ENCODE data around the gene KDR. TPM values are rescaled to one million over a fixed set of nuclear protein-coding genes. Genes with fewer than 3 reads are reported as not detected.

Gene KDR
- total RNA-seq, 2 experiments from 2014 or later = not detected

GRCh38 chr4:55124322-55125076 lies 896 bp downstream of the KDR start:
- POLR2A ChIA-PET = no interaction called here
- CTCF ChIA-PET = no interaction called here
- H3K27ac Mint-ChIP-seq = no peak overlapping the region

GRCh38 chr4:55123791-55124190 lies 1.6 kb downstream of the KDR start:
- ChIA-PET CTCF (no interaction called here), POLR2A (no interaction called here)
- Mint-ChIP-seq H3K9me3 (no peaks in the 10 kb centered on the region), H3K36me3 (ENCODE audit: low read depth) (no peaks in the 10 kb centered on the region), H3K4me1 (ENCODE audit: low read depth) (no peaks in the 10 kb centered on the region), H3K27ac (no peak overlapping the region), H3K4me3 (no peak overlapping the region), H3K27me3 (peaks cover 40% of the 10 kb centered on the region)
- TF ChIP-seq CTCF (IDR thresholded peaks at IDR 0.05) = no peak
- no peak for ATAC-seq
- DNase-seq = no peak
- intact Hi-C loops (cut with micrococcal nuclease) = no loop called here

More at GRCh38 chr4:55124322-55125076, 896 bp downstream of the KDR start:
- TF ChIP-seq CTCF (IDR thresholded peaks at IDR 0.05) = no peak
- no peaks in the 10 kb centered on the region for H3K36me3 Mint-ChIP-seq (ENCODE audit: low read depth)
- H3K4me3 Mint-ChIP-seq = no peak overlapping the region
- DNase-seq (no peak), ATAC-seq (no peak)
- H3K9me3 Mint-ChIP-seq = no peaks in the 10 kb centered on the region
- intact Hi-C loops (cut with micrococcal nuclease) = no loop called here
- peaks cover 40% of the 10 kb centered on the region for H3K27me3 Mint-ChIP-seq
- H3K4me1 Mint-ChIP-seq (ENCODE audit: low read depth) = no peaks in the 10 kb centered on the region

GRCh38 chr4:55122235-55122634 lies 3.2 kb downstream of the KDR start:
- intact Hi-C loops (cut with micrococcal nuclease) = no loop called here
- Mint-ChIP-seq H3K36me3 (ENCODE audit: low read depth) (no peaks in the 10 kb centered on the region), H3K27ac (no peak overlapping the region), H3K4me3 (no peak overlapping the region), H3K9me3 (no peaks in the 10 kb centered on the region), H3K27me3 (peaks cover 32% of the 10 kb centered on the region), H3K4me1 (ENCODE audit: low read depth) (no peaks in the 10 kb centered on the region)
- TF ChIP-seq CTCF (IDR thresholded peaks at IDR 0.05) = no peak
- ChIA-PET CTCF (no interaction called here), POLR2A (no interaction called here)
- no peak for DNase-seq
- ATAC-seq = no peak

GRCh38 chr4:55121246-55121645 lies 4.1 kb downstream of the KDR start:
- intact Hi-C loops (cut with micrococcal nuclease) = no loop called here
- peaks cover 26% of the 10 kb centered on the region for H3K27me3 Mint-ChIP-seq
- H3K36me3 Mint-ChIP-seq (ENCODE audit: low read depth) = no peaks in the 10 kb centered on the region
- CTCF ChIA-PET = no interaction called here
- POLR2A ChIA-PET = no interaction called here
- DNase-seq (no peak), ATAC-seq (no peak)
- no peaks in the 10 kb centered on the region for H3K9me3 Mint-ChIP-seq
- no peaks in the 10 kb centered on the region for H3K4me1 Mint-ChIP-seq (ENCODE audit: low read depth)
- no peak for TF ChIP-seq CTCF (IDR thresholded peaks at IDR 0.05)
- no peak overlapping the region for H3K4me3 Mint-ChIP-seq
- no peak overlapping the region for H3K27ac Mint-ChIP-seq

- Mint-ChIP-seq H3K4me3 (no peak overlapping the region), H3K27ac (no peak overlapping the region), H3K9me3 (no peaks in the 10 kb centered on the region), H3K27me3 (peaks cover 4% of the 10 kb centered on the region), H3K4me1 (ENCODE audit: low read depth) (no peaks in the 10 kb centered on the region), H3K36me3 (ENCODE audit: low read depth) (no peaks in the 10 kb centered on the region)
- TF ChIP-seq CTCF (IDR thresholded peaks at IDR 0.05) = no peak
- DNase-seq (no peak), ATAC-seq (no peak)
- intact Hi-C loops (cut with micrococcal nuclease) = no loop called here
- CTCF ChIA-PET = no interaction called here
- POLR2A ChIA-PET = no interaction called here
These were observed 7.0 kb downstream of the KDR start for GRCh38 chr4:55118397-55118796.
